ENCODE results near the gene ADA. TPM values are rescaled to one million over a fixed set of nuclear protein-coding genes. Genes with fewer than 3 reads are reported as not detected.

ADA gene
- total RNA-seq, 1 donor from 2014 or later: 5.8 TPM

DNA sequence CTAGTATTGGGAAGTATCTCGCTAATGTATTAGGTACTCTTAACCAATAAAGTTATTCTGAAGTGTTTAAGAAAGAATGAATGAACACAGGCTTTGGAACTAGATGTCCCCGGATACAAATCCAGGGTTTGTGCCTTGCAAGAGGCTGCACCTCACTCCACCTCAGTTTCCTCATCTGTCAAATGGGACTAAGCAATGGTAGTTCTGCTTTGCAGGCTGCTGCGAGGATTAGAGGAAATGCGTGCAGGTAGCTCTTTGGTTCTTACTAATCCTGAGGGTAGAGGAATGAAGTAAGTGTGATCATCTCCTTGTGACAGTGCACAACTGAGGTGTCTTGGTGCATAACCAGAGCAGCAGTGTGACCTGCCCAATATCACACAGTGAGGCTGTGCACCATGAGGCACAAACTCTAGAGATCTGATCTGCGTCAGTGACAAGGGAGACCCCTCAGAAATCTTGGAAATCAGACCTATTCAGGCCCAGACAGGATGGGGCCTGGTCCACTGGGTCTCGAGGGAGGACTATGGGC is 26.7 kb downstream of the ADA start:
- intact Hi-C loops (cut with DNase I): no loop called here
- Histone ChIP-seq H3K27me3 (no peaks in the 10 kb centered on the region), H3K36me3 (peaks cover 7% of the 10 kb centered on the region), H3K9me3 (no peaks in the 10 kb centered on the region), H3K4me3 (no peak overlapping the region), H3K4me1 (no peaks in the 10 kb centered on the region), H3K27ac (no peak overlapping the region)
- DNase-seq: no peak
- TF ChIP-seq, protein P1, sequence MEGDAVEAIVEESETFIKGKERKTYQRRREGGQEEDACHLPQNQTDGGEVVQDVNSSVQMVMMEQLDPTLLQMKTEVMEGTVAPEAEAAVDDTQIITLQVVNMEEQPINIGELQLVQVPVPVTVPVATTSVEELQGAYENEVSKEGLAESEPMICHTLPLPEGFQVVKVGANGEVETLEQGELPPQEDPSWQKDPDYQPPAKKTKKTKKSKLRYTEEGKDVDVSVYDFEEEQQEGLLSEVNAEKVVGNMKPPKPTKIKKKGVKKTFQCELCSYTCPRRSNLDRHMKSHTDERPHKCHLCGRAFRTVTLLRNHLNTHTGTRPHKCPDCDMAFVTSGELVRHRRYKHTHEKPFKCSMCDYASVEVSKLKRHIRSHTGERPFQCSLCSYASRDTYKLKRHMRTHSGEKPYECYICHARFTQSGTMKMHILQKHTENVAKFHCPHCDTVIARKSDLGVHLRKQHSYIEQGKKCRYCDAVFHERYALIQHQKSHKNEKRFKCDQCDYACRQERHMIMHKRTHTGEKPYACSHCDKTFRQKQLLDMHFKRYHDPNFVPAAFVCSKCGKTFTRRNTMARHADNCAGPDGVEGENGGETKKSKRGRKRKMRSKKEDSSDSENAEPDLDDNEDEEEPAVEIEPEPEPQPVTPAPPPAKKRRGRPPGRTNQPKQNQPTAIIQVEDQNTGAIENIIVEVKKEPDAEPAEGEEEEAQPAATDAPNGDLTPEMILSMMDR (IDR thresholded peaks at IDR 0.05): no peak
- no peak for ATAC-seq

GRCh38 chr20:44624152-44624551 is 27.3 kb downstream of the ADA start:
- Histone ChIP-seq H3K9me3 (no peaks in the 10 kb centered on the region), H3K36me3 (peaks cover 12% of the 10 kb centered on the region), H3K4me1 (no peaks in the 10 kb centered on the region), H3K4me3 (no peak overlapping the region), H3K27ac (no peak overlapping the region), H3K27me3 (no peaks in the 10 kb centered on the region)
- TF ChIP-seq, protein P1 (IDR thresholded peaks at IDR 0.05): no peak
- intact Hi-C loops (cut with DNase I): no loop called here
- ATAC-seq (no peak), DNase-seq (no peak)

GRCh38 chr20:44622501-44623270 is 28.8 kb downstream of the ADA start:
- Histone ChIP-seq H3K9me3 (no peaks in the 10 kb centered on the region), H3K4me3 (no peak overlapping the region), H3K27ac (no peak overlapping the region), H3K4me1 (no peaks in the 10 kb centered on the region), H3K27me3 (no peaks in the 10 kb centered on the region), H3K36me3 (peaks cover 27% of the 10 kb centered on the region)
- intact Hi-C loops (cut with DNase I): no loop called here
- DNase-seq: no peak
- ATAC-seq: no peak
- TF ChIP-seq, protein P1 (IDR thresholded peaks at IDR 0.05): no peak

GRCh38 chr20:44621939-44622338 is 29.6 kb downstream of the ADA start:
- TF ChIP-seq, protein P1 (IDR thresholded peaks at IDR 0.05): no peak
- Histone ChIP-seq H3K4me1 (no peaks in the 10 kb centered on the region), H3K27ac (no peak overlapping the region), H3K9me3 (no peaks in the 10 kb centered on the region), H3K36me3 (peaks cover 32% of the 10 kb centered on the region), H3K27me3 (no peaks in the 10 kb centered on the region), H3K4me3 (no peak overlapping the region)
- no peak for ATAC-seq
- no peak for DNase-seq
- intact Hi-C loops (cut with DNase I): no loop called here

GRCh38 chr20:44621325-44621724 is 30.2 kb downstream of the ADA start:
- H3K27ac ChIP-seq: no peak overlapping the region
- peaks cover 2% of the 10 kb centered on the region for H3K4me1 ChIP-seq
- H3K27me3 ChIP-seq: no peaks in the 10 kb centered on the region
- H3K4me3 ChIP-seq: no peak overlapping the region
- H3K36me3 ChIP-seq: peaks cover 38% of the 10 kb centered on the region
- ATAC-seq (no peak), DNase-seq (no peak)
- H3K9me3 ChIP-seq: no peaks in the 10 kb centered on the region
- intact Hi-C loops (cut with DNase I): no loop called here
- TF ChIP-seq, protein P1 (IDR thresholded peaks at IDR 0.05): no peak

Measured in upper lobe of right lung (tissue), 1 donor.